HEK293 (cell line): Measurements from ENCODE around the gene IPO11.

Source experiments
- HOXA7 ChIP-seq: sonication (generic); formaldehyde crosslinking; IDR thresholded peaks from 2 replicates; pipeline ENCODE4 v1.8.1; 2022; ENCODE audit warnings: missing genetic modification reagents, borderline replicate concordance
- SALL2 ChIP-seq: fragments of 450-650 bp; formaldehyde crosslinking; IDR thresholded peaks from 2 replicates; pipeline ENCODE4 v1.5.0; 2017; ENCODE audit warnings: missing biosample characterization, mild to moderate bottlenecking, missing genetic modification characterization, borderline replicate concordance
- ZFHX2 ChIP-seq: fragments of 450-650 bp; formaldehyde crosslinking; conservative IDR thresholded peaks from 2 replicates; pipeline ENCODE4 v1.5.1; 2016; ENCODE audit warnings: missing biosample characterization, missing genetic modification characterization
- ZNF274 ChIP-seq, 2 experiments: fragments of 200-500 bp in 1 of 2; fragments of 450-650 bp in 1 of 2; sonication (Bioruptor generic) in 1 of 2; formaldehyde crosslinking in 1 of 2; IDR thresholded peaks; 2 replicates each; pipeline versions ENCODE4 v1.5.1 to v1.6.1; 2014 to 2016; ENCODE audit warnings: borderline replicate concordance in 1 of 2, inconsistent platforms in 1 of 2, low read length in 1 of 2, missing biosample characterization in 1 of 2, missing genetic modification characterization in 1 of 2

- TF ChIP-seq ZNF274 (IDR thresholded peaks at IDR 0.05; ENCODE audit: low read length) (no peak), ZNF274 (tag by site-specific recombination; IDR thresholded peaks at IDR 0.05; ENCODE audit: borderline replicate concordance) (no peak), HOXA7 (no peak), ZFHX2 (tag by site-specific recombination) (no peak), SALL2 (tag by site-specific recombination) (no peak)
Observed at GRCh38 chr5:62373382-62373781, 39.2 kb upstream of the IPO11 start.
